Measurements from ENCODE around the gene MALRD1.

The MALRD1 gene

DNA sequence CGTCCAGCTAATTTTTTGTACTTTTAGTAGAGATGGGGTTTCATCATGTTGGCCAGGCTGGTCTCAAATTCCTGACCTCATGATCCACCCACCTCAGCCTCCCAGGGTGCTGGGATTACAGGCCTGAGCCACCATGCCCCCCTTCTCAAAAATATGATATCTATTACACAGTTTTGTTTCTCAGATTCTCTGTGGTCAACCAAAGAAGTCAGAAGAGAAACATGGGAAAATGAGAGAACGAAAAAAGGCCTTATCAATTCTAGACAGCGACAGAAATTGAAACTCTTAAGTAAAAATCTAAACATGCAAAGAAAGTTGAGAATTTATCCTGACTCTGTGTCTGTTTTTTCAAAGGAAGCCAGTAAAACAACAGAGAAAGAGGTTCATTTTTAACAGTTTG, 483.8 kb downstream of the MALRD1 start:
- no peaks in the 10 kb centered on the region for H3K79me2 ChIP-seq (ENCODE audit: insufficient read depth, low read length)
- no peaks in the 10 kb centered on the region for H4K20me1 ChIP-seq (ENCODE audit: insufficient read depth, low read length)
- H2AFZ ChIP-seq (ENCODE audit: low read length) = no peak overlapping the region
- H3K9me2 ChIP-seq (ENCODE audit: low read depth, low read length) = no peaks in the 10 kb centered on the region
- H3K4me1 ChIP-seq (ENCODE audit: insufficient read depth, low read length, severe bottlenecking) = no peaks in the 10 kb centered on the region
- no peaks in the 10 kb centered on the region for H3K9me3 ChIP-seq (ENCODE audit: low read length)
- H3K36me3 ChIP-seq (ENCODE audit: insufficient read depth, low read length) = no peaks in the 10 kb centered on the region
- TF ChIP-seq, protein P1, sequence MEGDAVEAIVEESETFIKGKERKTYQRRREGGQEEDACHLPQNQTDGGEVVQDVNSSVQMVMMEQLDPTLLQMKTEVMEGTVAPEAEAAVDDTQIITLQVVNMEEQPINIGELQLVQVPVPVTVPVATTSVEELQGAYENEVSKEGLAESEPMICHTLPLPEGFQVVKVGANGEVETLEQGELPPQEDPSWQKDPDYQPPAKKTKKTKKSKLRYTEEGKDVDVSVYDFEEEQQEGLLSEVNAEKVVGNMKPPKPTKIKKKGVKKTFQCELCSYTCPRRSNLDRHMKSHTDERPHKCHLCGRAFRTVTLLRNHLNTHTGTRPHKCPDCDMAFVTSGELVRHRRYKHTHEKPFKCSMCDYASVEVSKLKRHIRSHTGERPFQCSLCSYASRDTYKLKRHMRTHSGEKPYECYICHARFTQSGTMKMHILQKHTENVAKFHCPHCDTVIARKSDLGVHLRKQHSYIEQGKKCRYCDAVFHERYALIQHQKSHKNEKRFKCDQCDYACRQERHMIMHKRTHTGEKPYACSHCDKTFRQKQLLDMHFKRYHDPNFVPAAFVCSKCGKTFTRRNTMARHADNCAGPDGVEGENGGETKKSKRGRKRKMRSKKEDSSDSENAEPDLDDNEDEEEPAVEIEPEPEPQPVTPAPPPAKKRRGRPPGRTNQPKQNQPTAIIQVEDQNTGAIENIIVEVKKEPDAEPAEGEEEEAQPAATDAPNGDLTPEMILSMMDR (IDR thresholded peaks at IDR 0.05; ENCODE audit: low read length) = no peak
- TF ChIP-seq EZH2 (IDR thresholded peaks at IDR 0.05; ENCODE audit: borderline replicate concordance, low read length) = no peak
- no peaks in the 10 kb centered on the region for H3K27me3 ChIP-seq (ENCODE audit: insufficient read depth, low read length)
- H3K27ac ChIP-seq (ENCODE audit: low read depth, low read length, poor library complexity, severe bottlenecking) = no peak overlapping the region
- H3F3A ChIP-seq (ENCODE audit: insufficient read depth, low read length) = no peaks in the 10 kb centered on the region
- no peak overlapping the region for H3K4me3 ChIP-seq (ENCODE audit: low read depth, low read length, poor library complexity, severe bottlenecking)
- no peak overlapping the region for H3K4me2 ChIP-seq (ENCODE audit: low read length)
- H3K9ac ChIP-seq (ENCODE audit: low read length) = no peak overlapping the region

DNA sequence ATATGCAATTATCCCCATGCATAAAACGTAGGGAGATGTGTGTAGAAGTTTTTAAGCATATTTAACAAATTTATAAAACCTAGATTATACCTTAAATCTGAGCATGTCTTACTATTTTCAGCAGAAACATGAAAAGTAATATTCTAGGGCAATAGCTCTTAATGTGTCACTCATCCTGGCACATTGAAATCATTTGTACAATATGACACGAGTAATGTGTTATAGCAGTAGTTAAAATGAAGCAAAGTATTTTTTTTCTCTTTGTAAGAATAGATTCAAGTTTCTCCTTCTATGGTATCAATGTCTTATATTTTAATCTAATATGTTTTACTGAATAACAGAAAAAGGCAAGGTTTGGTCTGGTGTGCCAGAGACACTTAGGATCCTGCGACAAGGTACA, 492.7 kb downstream of the MALRD1 start:
- Histone ChIP-seq H3K4me2 (ENCODE audit: low read length) (no peak overlapping the region), H3K79me2 (ENCODE audit: insufficient read depth, low read length) (no peaks in the 10 kb centered on the region)

DNA sequence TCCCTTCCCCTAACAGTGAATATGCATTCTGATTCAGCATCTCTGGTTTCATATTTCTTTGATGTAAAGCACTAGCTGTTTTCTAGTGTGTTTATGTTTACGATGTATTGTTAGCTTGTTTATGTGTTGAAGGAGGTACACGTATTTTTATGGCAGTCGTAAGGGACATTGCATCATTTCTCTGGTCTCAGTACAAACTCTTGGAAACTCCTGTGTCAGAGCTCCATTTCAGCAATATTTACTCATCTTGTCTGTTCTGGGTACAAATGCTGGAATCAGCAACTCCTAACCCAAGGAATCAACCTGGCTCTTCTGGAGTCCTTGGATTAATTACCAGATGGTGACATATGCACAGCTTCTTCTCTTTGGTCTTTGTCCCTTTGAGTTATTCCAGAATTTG, 497.6 kb downstream of the MALRD1 start:
- Histone ChIP-seq H4K20me1 (ENCODE audit: insufficient read depth, low read length) (no peaks in the 10 kb centered on the region), H3K79me2 (ENCODE audit: insufficient read depth, low read length) (no peaks in the 10 kb centered on the region), H3K9me3 (ENCODE audit: low read length) (no peaks in the 10 kb centered on the region), H3K4me1 (ENCODE audit: insufficient read depth, low read length, severe bottlenecking) (no peaks in the 10 kb centered on the region), H3F3A (ENCODE audit: insufficient read depth, low read length) (no peaks in the 10 kb centered on the region), H3K4me2 (ENCODE audit: low read length) (no peak overlapping the region), H3K4me3 (ENCODE audit: low read depth, low read length, poor library complexity, severe bottlenecking) (no peak overlapping the region), H2AFZ (ENCODE audit: low read length) (no peak overlapping the region), H3K9me2 (ENCODE audit: low read depth, low read length) (no peaks in the 10 kb centered on the region), H3K27me3 (ENCODE audit: insufficient read depth, low read length) (no peaks in the 10 kb centered on the region), H3K36me3 (ENCODE audit: insufficient read depth, low read length) (no peaks in the 10 kb centered on the region), H3K27ac (ENCODE audit: low read depth, low read length, poor library complexity, severe bottlenecking) (no peak overlapping the region), H3K9ac (ENCODE audit: low read length) (no peak overlapping the region)
- TF ChIP-seq, protein P1 (IDR thresholded peaks at IDR 0.05; ENCODE audit: low read length) = no peak
- TF ChIP-seq EZH2 (IDR thresholded peaks at IDR 0.05; ENCODE audit: borderline replicate concordance, low read length) = no peak

More for the DNA sequence above, 492.7 kb downstream of the MALRD1 start:
- Histone ChIP-seq H3K9ac (ENCODE audit: low read length) (no peak overlapping the region), H3F3A (ENCODE audit: insufficient read depth, low read length) (no peaks in the 10 kb centered on the region), H3K9me2 (ENCODE audit: low read depth, low read length) (no peaks in the 10 kb centered on the region), H3K36me3 (ENCODE audit: insufficient read depth, low read length) (no peaks in the 10 kb centered on the region), H3K9me3 (ENCODE audit: low read length) (no peaks in the 10 kb centered on the region), H2AFZ (ENCODE audit: low read length) (no peak overlapping the region), H4K20me1 (ENCODE audit: insufficient read depth, low read length) (no peaks in the 10 kb centered on the region), H3K4me1 (ENCODE audit: insufficient read depth, low read length, severe bottlenecking) (no peaks in the 10 kb centered on the region), H3K27me3 (ENCODE audit: insufficient read depth, low read length) (no peaks in the 10 kb centered on the region), H3K4me3 (ENCODE audit: low read depth, low read length, poor library complexity, severe bottlenecking) (no peak overlapping the region), H3K27ac (ENCODE audit: low read depth, low read length, poor library complexity, severe bottlenecking) (no peak overlapping the region)
- no peak for TF ChIP-seq EZH2 (IDR thresholded peaks at IDR 0.05; ENCODE audit: borderline replicate concordance, low read length)
- TF ChIP-seq, protein P1 (IDR thresholded peaks at IDR 0.05; ENCODE audit: low read length) = no peak

Data from OCI-LY1 (cell line).